ENCODE results near the gene QSOX1.

QSOX1 gene

DNA sequence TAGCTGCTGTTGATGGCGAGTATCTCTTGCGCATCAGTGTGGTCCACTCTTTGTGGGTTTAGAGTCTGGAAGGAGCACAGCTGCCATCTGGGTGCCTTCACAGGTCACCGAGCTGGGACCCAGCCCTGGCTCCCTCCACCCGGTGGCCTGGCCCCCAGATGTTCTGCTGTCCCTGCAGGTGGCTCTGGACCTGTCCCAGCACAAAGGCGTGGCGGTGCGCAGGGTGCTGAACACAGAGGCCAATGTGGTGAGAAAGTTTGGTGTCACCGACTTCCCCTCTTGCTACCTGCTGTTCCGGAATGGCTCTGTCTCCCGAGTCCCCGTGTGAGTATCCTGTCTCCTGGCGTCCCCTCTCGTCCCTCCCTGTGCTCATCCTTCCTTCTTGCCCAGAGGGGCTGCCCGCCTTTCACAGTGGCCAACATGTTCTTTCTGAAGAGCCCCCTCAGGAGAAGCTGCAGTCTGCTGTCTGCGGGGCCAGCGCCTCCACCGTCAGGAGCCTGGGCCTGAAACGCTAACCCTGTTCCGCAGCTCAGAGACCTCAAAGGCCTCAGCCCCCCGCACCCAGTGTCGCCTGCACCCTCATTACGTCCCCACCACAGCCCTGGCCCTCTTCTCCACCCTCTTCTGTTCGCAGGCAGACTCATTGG, 27.4 kb downstream of the QSOX1 start:
- Histone ChIP-seq H3K9me3 (ENCODE audit: control insufficient read depth, insufficient read depth, low read length) (no peaks in the 10 kb centered on the region), H3K27me3 (ENCODE audit: control insufficient read depth, low read length) (no peaks in the 10 kb centered on the region), H3F3A (ENCODE audit: control insufficient read depth, insufficient read depth) (no peaks in the 10 kb centered on the region), H3K4me3 (ENCODE audit: low read length) (no peak overlapping the region), H3K27ac (ENCODE audit: low read depth, low read length) (no peak overlapping the region), H4K20me1 (ENCODE audit: control insufficient read depth, insufficient read depth, low read depth, low read length) (no peaks in the 10 kb centered on the region; the same call in 1 of the 2 replicates), H3K4me1 (ENCODE audit: control insufficient read depth, low read length) (no peaks in the 10 kb centered on the region), H3K4me2 (ENCODE audit: low read length) (no peak overlapping the region), H3K9me2 (replicated peaks; ENCODE audit: control insufficient read depth, low read length) (no peaks in the 10 kb centered on the region), H3K79me2 (ENCODE audit: control insufficient read depth, low read length) (no peaks in the 10 kb centered on the region), H3K36me3 (ENCODE audit: control insufficient read depth, low read length) (no peaks in the 10 kb centered on the region)
- TF ChIP-seq, protein P1, sequence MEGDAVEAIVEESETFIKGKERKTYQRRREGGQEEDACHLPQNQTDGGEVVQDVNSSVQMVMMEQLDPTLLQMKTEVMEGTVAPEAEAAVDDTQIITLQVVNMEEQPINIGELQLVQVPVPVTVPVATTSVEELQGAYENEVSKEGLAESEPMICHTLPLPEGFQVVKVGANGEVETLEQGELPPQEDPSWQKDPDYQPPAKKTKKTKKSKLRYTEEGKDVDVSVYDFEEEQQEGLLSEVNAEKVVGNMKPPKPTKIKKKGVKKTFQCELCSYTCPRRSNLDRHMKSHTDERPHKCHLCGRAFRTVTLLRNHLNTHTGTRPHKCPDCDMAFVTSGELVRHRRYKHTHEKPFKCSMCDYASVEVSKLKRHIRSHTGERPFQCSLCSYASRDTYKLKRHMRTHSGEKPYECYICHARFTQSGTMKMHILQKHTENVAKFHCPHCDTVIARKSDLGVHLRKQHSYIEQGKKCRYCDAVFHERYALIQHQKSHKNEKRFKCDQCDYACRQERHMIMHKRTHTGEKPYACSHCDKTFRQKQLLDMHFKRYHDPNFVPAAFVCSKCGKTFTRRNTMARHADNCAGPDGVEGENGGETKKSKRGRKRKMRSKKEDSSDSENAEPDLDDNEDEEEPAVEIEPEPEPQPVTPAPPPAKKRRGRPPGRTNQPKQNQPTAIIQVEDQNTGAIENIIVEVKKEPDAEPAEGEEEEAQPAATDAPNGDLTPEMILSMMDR (IDR thresholded peaks at IDR 0.05; ENCODE audit: low read depth, low read length, poor library complexity, severe bottlenecking), result no peak
- no peak for TF ChIP-seq EZH2phosphoT487 (IDR thresholded peaks at IDR 0.05; ENCODE audit: borderline replicate concordance, low read length)

DNA sequence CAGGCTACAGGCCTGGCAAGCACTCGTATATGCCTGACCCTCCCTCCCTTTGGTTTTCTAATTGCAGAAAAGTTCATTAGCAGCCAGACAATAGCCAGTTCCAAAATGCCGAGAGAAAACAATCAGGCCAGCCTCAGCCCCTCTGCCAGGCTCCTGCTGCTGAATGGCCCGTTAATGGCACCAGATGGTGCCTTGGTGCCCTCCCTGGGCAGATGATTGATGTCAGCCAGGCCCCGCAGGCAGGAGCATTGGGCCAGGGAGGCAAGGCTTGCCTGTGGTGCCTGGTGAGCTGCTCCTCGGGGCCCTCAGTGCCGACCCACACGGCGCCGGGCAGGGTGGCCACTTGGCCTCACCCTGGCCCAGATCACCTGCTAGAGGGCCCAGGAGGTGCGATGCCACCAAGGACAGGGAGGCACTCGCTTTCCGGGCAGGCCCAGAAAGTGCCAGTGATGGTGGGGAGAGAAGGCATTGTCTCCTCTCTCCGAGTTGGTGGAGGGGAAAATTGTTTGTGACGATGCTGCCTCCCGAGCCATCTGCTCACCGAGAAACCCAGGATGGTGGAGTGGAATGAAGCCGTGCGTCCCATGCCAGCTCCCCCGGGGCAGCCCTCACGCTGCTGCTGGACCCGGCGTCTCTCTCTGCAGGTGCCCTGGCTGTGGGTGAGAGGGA, 28.1 kb downstream of the QSOX1 start:
- H3K4me3 ChIP-seq (ENCODE audit: low read length), result no peak overlapping the region
- H3K4me1 ChIP-seq (ENCODE audit: control insufficient read depth, low read length), result no peaks in the 10 kb centered on the region
- no peaks in the 10 kb centered on the region for H3F3A ChIP-seq (ENCODE audit: control insufficient read depth, insufficient read depth)
- no peak overlapping the region for H3K4me2 ChIP-seq (ENCODE audit: low read length)
- H4K20me1 ChIP-seq (ENCODE audit: control insufficient read depth, insufficient read depth, low read depth, low read length), result no peaks in the 10 kb centered on the region; the same call in 1 of the 2 replicates
- no peaks in the 10 kb centered on the region for H3K79me2 ChIP-seq (ENCODE audit: control insufficient read depth, low read length)
- H3K36me3 ChIP-seq (ENCODE audit: control insufficient read depth, low read length), result no peaks in the 10 kb centered on the region
- no peak overlapping the region for H3K27ac ChIP-seq (ENCODE audit: low read depth, low read length)
- H3K9me2 ChIP-seq (replicated peaks; ENCODE audit: control insufficient read depth, low read length), result no peaks in the 10 kb centered on the region
- TF ChIP-seq, protein P1 (IDR thresholded peaks at IDR 0.05; ENCODE audit: low read depth, low read length, poor library complexity, severe bottlenecking), result no peak
- TF ChIP-seq EZH2phosphoT487 (IDR thresholded peaks at IDR 0.05; ENCODE audit: borderline replicate concordance, low read length), result no peak
- no peaks in the 10 kb centered on the region for H3K9me3 ChIP-seq (ENCODE audit: control insufficient read depth, insufficient read depth, low read length)
- H3K27me3 ChIP-seq (ENCODE audit: control insufficient read depth, low read length), result no peaks in the 10 kb centered on the region

DNA sequence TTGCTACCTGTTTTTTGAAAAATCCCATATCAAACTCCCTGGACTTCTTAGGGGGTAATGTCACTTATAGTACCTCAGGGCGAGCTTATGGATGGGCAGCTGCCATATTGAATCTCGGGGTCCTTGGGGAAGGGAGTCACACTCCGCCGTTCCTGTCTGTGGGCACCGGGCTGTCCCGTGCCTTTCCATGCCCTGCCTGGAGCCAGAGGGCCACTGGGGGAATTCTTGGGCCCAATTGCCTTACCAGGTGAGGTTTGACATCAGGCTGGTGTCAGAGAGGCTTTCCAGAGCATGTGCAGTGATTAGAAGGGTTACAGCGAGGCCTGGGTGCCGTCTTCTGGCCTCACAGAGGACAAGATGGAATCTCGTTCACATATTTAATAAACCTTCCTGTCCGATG, 28.8 kb downstream of the QSOX1 start:
- H3K9me2 ChIP-seq (replicated peaks; ENCODE audit: control insufficient read depth, low read length), result no peaks in the 10 kb centered on the region
- no peaks in the 10 kb centered on the region for H3F3A ChIP-seq (ENCODE audit: control insufficient read depth, insufficient read depth)
- TF ChIP-seq EZH2phosphoT487 (IDR thresholded peaks at IDR 0.05; ENCODE audit: borderline replicate concordance, low read length), result no peak
- TF ChIP-seq, protein P1 (IDR thresholded peaks at IDR 0.05; ENCODE audit: low read depth, low read length, poor library complexity, severe bottlenecking), result no peak
- H3K4me1 ChIP-seq (ENCODE audit: control insufficient read depth, low read length), result no peaks in the 10 kb centered on the region
- no peaks in the 10 kb centered on the region; the same call in 1 of the 2 replicates for H4K20me1 ChIP-seq (ENCODE audit: control insufficient read depth, insufficient read depth, low read depth, low read length)
- H3K79me2 ChIP-seq (ENCODE audit: control insufficient read depth, low read length), result no peaks in the 10 kb centered on the region
- H3K4me2 ChIP-seq (ENCODE audit: low read length), result no peak overlapping the region
- H3K27ac ChIP-seq (ENCODE audit: low read depth, low read length), result no peak overlapping the region
- H3K27me3 ChIP-seq (ENCODE audit: control insufficient read depth, low read length), result no peaks in the 10 kb centered on the region
- H3K4me3 ChIP-seq (ENCODE audit: low read length), result no peak overlapping the region
- no peaks in the 10 kb centered on the region for H3K36me3 ChIP-seq (ENCODE audit: control insufficient read depth, low read length)
- H3K9me3 ChIP-seq (ENCODE audit: control insufficient read depth, insufficient read depth, low read length), result no peaks in the 10 kb centered on the region
